Inflammatory macrophage treated with lipopolysaccharide for 1 hour (primary cell): ENCODE data around the gene SHMT1.
"Not testable (repeated sequence)": the region's sequence is repeated elsewhere in the genome, so short reads cannot be mapped to it uniquely, and the experiment has no call there.

ENCODE experiments used
- DNase-seq, 2 donors: peaks; one replicate each; pipeline ENCODE4 v3.0.0-alpha.2; 2020 to 2022

SHMT1 gene

DNA sequence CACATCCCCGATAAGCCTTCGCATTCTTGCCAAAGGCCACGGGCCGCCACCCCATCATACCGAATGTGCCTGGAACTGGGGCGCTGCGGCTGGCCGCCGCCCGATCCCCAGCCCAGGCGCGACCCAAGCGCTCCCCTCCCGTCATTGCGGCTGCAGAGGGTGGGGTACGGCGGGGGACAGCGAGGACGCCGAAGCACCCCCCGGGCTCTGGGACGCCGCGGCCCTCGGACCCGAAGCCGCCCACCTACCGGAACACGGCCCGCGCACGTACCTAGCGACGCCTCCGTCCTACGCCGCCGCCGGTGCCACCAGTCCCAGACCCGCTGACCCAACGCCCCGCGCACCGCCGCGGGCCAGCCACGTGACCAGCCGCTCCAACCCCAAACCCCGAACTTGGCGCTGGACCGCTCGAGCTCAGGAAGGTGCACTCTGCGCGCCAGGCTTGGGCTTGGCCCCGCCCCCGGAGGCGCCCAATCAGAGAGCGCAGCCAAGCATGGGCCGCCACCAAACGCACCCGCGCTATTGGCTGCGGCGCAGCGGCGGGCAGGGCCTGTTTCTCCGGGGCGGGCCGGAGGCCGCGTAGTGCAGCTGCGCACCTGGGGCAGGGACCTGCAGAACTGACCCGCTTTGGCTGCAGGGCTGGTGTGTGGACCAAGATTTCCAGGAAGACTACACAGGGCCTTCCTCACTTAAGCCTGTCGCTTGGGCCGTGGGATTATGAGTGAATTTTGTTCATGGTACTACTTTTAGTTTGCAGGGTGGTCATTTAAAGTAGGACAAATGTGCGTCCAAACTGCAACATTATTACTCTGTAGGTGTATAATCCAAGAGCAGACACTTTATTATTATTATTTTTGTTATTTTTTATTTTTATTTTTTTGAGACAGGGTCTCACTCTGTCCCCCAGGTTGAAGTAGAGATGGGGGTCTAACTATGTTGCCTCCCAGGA lies at the start of gene SHMT1:
Gene SHMT1, minus strand, starts transcription at position 450 of the 949 bp plus-strand sequence. CDS start 7,569 bp downstream, outside the sequence.
- peak; percentile 80 to 84 for DNase-seq

- DNase-seq: not testable (repeated sequence)
Measured at GRCh38 chr17:18412001-18412538, 48.7 kb upstream of the SHMT1 start.

DNA sequence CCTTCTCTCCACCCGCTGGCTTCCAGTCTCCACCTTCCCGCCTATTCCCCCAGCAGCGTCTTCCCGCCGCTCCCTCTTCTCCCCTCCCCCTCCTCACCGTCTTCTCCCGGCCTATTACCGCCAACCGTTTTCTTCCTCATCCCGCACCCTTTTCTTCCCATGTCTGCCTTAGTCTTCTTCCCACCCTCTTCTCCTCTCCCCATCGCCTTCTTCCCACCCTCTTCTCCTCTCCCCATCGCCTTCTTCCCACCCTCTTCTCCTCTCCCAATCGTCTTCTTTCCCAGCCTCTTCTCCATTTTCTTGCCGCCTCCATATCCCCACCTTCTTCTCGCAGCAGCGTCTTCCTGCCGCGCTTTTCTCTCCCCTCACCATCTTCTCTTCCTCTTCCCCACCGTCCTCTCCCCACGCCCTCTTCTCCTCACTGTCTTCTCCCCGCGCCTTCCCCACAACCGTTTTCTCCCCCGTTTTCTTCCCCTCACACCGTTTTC lies 48.1 kb upstream of the SHMT1 start:
- not testable (repeated sequence) for DNase-seq

DNA sequence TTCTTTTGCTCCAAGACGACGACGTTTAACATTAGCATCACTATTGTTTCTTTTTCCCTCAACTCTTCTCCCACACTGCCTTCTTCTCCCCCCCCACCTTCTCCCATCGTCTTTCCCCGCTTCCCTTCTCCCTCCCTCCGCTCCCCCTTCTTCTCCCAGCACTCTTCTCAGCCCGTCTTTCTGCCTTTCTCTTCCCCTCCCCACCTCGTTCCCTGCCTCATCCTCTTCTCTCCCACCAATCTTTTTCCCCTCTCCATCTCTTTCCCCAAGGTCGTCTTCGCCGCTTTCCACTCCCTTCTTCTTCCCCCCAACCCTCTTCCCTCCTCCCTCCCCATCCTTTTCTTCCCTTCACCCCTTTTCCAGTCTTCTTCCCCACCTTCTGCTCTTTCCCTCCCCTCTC lies 47.4 kb upstream of the SHMT1 start:
- not testable (repeated sequence) for DNase-seq

DNA sequence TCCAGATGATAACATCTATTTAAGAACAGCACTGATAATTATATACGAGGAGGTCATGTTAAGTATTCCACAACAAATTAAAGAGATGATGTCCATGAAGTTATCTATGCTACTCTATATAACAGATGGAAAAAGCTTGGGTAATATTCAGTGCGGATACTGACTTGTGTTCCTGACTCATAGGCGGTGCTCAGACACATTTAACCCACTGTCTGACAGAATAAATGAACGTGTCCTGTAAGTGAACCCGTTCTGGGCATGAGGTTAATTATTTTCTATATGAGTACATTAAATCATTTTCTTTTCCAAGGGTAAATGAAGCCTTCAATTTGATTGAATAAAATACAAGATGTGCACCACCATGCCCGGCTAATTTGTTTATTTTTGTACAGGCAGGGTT lies 46.0 kb upstream of the SHMT1 start:
- peak in 1 of 2 donors; percentile 12 for DNase-seq

DNA sequence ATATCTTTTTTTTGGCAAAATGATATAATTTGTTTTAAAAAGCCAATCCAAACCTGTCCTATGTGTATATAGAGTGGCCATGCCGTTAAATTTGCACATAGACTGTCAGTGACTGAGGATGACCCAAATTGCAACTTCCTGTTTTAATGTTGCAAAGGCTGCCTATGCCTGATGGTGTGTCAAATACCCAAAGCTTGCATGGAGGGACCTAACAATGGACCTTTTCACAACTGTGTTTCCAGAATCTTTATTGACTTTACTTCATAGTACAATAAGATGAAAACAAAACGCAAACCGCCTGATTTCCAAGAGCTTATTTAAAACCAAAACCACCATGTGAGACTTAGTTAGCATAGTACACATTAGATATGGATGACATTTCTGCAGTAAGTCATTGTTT lies 45.6 kb upstream of the SHMT1 start:
- DNase-seq: peak; percentile 32 to 61

GRCh38 chr17:18403604-18404003 lies 40.3 kb upstream of the SHMT1 start:
- not testable (repeated sequence) for DNase-seq

DNA sequence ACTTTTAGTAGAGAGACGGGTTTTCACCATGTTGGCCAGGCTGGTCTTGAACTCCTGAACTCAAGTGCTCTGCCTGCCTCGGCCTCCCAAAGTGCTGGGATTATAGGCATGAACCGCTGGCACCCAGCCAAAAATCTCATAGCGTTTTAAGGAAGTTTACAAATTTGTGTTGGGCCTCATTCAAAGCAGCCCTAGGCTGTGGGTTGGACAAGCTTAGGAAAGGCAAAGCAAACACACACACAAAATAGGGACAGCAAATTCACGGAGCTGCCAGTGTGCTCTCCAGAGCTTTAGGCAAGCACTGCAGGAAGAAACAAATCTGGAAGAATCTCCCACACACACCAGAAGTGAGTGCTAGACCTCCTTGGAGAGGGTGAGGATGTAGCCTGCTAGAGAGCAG lies 39.8 kb upstream of the SHMT1 start:
- peak in 1 of 2 donors; percentile 40 for DNase-seq

DNA sequence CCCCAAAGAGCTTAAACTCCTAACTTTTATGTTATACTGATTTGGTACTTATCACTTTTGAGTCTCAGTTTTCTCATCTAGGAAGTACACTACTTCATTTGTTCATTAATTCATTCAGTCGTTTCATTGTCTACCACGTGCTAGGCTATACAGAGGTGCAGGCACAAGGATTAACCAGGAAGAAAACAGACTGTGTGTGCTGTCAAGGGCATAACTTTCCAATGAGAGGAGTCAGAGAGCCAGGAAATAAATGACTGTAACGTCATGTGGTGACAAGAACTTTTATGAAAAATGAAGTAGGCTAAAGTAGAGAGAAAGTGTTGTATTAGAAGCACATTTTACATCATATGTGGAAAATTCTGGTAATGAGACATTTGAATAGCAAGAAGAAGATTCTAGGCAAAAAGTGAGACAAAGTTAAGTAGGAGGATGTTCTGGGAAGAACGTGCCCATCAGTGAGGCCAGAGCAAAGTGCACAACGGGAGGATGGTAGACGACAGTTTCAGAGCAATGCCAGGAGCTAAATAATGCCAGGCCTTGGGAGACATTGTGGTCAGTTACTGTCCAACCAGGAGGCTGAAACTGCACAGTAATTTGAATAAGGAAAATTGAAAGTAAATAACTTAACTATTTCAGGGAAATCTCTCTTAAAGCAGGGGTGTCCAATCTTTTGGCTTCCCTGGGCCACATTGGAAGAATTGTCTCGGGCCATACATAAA lies 38.7 kb upstream of the SHMT1 start:
- not testable (repeated sequence) for DNase-seq

DNA sequence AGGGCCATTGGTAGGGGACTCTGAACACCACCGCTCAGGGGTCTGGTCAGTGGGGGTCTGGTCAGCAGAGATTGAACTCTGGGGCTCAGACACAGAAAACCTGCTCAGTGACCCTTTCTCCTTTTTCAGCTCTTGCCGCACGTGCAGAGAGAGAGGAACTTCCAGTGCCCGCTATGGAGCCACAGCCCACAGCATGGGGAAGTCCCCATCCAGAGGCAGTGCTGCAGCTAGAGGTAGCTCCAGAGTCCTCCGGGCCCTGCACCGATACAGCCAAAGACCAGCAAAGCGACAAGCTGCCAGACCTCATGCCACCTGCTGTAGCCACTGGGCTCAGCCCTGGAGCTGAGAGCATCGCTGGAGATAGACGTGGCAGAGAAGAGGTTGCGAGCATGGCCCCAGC lies 25.4 kb upstream of the SHMT1 start:
- not testable (repeated sequence) for DNase-seq

DNA sequence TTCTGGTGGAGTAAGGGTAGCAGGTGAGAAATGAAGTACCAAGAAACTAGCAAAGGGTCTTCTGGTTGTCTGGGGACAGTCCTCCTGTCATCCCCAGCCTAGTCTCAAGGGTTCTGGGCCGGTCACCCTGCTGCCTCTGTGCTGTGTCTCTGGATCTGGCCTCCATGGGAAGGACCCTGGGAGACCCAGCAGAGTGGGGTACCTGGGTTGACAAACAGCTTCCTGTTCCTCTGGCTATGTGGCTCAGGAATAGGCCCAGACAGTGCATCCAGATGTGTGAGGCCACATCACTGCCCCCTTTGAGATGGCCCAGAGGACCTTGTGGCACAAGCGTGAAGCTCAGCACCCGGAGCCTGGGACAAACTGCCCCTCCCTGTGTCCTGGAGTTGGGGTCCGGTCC lies 24.9 kb upstream of the SHMT1 start:
- DNase-seq: not testable (repeated sequence)

GRCh38 chr17:18387583-18387982 lies 24.2 kb upstream of the SHMT1 start:
- DNase-seq: not testable (repeated sequence)

- DNase-seq: not testable (repeated sequence)
Measured at GRCh38 chr17:18384271-18384670, 20.9 kb upstream of the SHMT1 start.

DNA sequence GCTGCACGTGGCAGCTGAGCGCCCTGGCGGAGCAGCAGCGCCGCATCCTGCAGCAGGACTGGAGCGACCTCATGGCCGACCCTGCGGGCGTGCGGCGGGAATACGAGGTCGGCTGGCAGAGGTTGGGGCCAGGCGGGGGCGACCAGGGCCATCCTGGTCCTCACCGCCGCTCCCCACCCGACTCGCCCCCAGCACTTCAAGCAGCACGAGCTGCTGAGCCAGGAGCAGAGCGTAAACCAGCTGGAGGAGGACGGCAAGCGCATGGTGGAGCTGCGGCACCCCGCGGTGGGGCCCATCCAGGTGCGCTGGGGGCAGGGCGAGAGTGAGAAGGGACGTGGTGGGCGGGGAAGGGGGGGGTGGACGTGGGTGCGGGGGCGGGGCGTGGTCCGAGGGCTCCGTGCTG lies 19.7 kb upstream of the SHMT1 start:
- not testable (repeated sequence) for DNase-seq

GRCh38 chr17:18382441-18383078 lies 19.2 kb upstream of the SHMT1 start:
- no peak for DNase-seq

GRCh38 chr17:18381953-18382245 lies 18.5 kb upstream of the SHMT1 start:
- no peak for DNase-seq

DNA sequence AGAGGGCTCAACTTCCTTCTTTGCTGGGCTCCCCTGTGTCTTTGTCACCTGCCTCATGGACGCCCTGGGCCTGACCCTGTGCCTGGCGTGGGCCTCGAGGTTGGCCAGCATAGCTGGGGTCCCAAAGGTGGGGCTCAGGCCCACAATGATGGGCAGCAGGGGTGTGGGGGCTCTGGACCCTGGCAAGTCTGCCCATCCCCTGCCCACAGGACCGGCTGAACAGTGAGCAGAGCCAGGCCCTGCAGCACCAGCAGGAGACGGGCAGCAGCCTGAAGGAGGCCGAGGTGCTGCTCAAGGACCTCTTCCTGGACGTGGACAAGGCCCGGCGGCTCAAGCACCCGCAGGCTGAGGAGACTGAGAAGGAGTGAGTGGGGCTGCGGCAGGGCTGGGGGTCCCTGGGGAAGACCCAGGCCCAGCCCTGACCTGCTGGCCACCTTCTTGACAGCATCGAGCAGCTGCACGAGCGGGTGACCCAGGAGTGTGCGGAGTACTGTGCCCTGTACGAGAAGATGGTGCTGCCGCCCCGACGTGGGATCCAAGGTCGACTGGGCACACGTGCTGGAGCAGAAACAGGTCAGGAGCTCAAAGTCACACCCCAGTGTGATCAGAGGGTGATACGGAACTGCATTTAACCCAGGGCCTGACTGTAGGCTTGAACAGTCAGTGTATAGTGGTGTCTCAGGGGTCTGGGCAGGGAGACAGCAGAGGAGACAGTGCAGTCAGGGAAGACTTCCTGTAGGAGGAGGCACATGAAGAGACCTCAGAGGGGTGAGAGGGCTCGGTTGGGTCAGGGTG lies 18.0 kb upstream of the SHMT1 start:
- no peak for DNase-seq

- DNase-seq: no peak
Measured at GRCh38 chr17:18380471-18381157, 17.3 kb upstream of the SHMT1 start.

GRCh38 chr17:18379246-18380146 lies 16.1 kb upstream of the SHMT1 start:
- DNase-seq: no peak

DNA sequence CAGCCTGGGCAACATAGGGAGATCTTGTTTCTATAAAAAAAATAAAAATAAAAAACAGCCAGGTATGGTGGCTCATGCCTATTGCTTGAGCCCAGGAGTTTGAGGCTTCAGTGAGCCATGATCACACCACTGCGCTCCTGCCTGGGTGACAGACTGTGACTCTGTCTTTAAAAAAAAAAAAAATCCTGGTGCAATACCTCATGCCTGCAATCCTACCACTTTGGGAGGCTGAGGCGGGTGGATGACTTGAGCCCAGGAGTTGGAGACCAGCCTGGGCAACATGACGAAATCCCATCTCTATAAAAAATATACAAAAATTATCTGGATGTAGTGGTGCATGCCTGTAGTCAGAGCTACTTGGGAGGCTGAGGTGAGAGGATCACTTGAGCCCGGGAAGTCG lies 15.3 kb upstream of the SHMT1 start:
- not testable (repeated sequence) for DNase-seq

GRCh38 chr17:18378205-18378505 lies 14.8 kb upstream of the SHMT1 start:
- DNase-seq: no peak
